Inflammatory macrophage treated with lipopolysaccharide for 4 hours (primary cell): ENCODE data around the gene ARRDC2.
A peak's percentile ranks its signal among the peaks of the same experiment; 100 is the strongest.
"Not testable (repeated sequence)": the region's sequence is repeated elsewhere in the genome, so short reads cannot be mapped to it uniquely, and the experiment has no call there.

Experiments
- DNase-seq: peaks from one replicate; pipeline ENCODE4 v3.0.0-alpha.2; 2020

ARRDC2 gene

DNA sequence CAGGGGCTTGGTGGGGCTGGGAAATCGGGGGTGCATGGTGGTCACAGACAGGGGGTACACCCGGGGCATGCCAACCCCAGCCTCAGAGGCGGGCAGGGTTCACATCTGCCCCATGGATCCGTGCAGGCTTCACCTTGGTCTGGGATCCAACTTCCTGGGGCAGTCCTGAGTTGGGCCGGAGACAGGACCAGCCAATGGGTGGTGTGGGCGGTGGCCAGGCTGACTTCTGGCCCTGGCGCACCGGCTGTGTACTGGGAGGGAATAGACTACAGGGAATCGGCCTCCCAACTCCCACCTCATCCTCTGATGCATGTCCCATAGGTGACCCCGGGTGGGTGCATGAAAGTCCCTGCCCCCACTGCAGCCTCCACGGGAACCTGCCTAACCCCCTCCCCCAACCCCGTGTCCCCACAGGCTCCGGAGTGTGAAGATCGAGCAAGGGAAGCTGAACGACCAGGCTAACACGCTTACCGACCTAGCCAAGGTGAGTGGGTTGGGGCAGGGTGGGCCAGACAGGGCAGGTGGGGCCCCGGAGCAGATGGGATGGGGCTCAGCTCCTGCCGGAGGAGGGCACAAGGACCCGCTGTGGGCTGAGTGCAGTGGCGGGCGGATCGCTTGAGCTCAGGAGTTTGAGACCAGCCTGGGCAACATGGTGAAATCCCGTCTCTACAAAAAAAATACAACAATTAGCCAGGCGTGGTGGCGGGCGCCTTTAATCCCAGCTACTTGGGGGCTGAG, 14.7 kb upstream of the ARRDC2 start:
- no peak for DNase-seq

GRCh38 chr19:17996826-17997316, 11.1 kb upstream of the ARRDC2 start:
- DNase-seq, result peak; percentile 74

DNA sequence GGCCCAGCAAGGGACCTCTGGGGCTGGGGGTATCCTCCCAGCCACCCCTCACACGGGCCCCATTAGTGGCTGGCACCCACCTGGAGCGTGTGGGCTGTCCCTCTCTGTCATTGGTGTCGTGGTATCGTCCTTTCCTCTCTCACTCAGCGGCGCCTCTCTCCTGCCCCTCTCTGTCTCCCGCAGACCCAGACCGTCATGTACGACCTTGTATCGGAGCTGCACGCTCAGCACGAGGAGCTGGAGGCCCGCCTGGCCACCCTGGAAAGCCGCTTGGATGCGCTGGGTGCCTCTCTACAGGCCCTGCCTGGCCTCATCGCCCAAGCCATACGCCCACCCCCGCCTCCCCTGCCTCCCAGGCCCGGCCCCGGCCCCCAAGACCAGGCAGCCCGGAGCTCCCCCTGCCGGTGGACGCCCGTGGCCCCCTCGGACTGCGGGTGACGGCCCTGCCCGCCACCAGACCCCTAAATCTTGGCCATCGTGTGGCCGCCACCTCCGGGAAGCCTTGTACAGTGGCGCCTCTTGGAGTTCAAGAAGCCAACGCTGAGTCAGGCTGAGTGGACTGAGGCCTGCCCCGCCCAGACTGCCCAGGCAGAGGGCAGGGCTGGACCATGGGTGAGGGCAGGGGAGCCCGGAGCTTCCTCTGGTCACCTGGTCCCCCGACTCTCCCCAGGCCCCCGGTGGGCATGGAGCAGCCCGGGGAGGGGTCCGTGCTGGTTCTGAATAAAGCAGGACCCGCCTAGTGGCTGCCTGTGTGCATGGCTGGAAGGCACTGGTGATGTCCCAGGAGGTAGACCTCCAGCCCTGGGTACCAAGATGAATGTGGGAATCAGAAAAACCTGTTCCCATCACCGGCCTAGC, 9.8 kb upstream of the ARRDC2 start:
- DNase-seq, result peak; percentile 41

- no peak for DNase-seq
Observed at GRCh38 chr19:17998827-17999150, 9.2 kb upstream of the ARRDC2 start.

- no peak for DNase-seq
Observed at GRCh38 chr19:17999684-18000479, 8.1 kb upstream of the ARRDC2 start.

- peak; percentile 86 for DNase-seq
Observed at GRCh38 chr19:18000480-18000914, 7.5 kb upstream of the ARRDC2 start.

DNA sequence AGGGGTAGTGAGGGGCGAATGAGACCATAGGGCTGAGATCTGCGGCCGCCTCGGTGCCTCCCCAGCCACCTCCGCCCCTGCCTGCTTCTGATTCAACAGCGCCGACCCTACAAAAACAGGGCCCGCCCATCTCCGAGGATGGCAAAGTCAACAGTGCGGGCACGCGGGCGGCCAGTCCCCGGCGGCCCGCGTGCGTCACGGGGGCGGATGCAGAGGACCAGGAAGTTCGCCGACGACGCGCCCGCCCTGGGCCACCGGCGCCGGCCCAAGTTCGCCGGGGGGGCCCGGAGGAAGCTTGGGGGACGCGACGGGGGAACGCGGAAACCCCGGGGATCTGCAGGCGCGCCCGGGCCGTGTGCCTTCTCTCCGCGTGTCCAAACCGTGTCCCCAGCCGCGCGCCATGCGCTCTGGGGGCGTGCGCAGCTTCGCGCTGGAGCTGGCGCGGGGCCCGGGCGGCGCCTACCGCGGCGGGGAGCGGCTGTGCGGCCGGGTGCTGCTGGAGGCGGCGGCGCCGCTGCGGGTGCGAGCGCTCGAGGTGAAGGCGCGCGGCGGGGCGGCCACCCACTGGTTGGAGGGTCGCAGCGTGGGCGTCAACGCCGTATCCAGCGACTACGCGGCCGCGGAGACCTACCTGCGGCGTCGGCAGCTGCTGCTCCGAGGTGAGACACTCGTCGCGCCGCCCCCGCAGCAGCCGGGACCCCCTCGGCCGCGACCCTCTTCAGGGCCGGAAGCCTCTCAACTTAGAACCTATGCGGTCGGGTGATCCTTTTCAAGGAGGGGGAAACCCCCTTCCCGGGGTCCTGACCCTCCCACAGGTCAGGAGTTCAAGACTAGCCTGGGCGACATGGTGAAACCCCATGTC, 6.8 kb upstream of the ARRDC2 start:
- DNase-seq, result peak; percentile 93

- peak; percentile 49 for DNase-seq
Observed at GRCh38 chr19:18001777-18002345, 6.1 kb upstream of the ARRDC2 start.

GRCh38 chr19:18002347-18002850, 5.6 kb upstream of the ARRDC2 start:
- peak; percentile 76 for DNase-seq

DNA sequence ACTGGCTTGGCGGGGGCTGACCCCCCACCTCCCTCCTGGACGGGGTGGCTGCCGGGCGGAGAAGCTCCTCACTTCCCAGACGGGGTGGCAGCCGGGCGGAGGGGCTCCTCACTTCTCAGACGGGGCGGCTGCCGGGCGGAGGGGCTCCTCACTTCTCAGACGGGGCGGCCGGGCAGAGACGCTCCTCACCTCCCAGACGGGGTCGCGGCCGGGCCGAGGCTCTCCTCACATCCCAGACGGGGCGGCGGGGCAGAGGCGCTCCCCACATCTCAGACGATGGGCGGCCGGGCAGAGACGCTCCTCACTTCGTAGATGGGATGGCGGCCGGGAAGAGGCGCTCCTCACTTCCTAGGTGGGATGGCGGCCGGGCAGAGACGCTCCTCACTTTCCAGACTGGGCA, 2.2 kb upstream of the ARRDC2 start:
- DNase-seq, result not testable (repeated sequence)

DNA sequence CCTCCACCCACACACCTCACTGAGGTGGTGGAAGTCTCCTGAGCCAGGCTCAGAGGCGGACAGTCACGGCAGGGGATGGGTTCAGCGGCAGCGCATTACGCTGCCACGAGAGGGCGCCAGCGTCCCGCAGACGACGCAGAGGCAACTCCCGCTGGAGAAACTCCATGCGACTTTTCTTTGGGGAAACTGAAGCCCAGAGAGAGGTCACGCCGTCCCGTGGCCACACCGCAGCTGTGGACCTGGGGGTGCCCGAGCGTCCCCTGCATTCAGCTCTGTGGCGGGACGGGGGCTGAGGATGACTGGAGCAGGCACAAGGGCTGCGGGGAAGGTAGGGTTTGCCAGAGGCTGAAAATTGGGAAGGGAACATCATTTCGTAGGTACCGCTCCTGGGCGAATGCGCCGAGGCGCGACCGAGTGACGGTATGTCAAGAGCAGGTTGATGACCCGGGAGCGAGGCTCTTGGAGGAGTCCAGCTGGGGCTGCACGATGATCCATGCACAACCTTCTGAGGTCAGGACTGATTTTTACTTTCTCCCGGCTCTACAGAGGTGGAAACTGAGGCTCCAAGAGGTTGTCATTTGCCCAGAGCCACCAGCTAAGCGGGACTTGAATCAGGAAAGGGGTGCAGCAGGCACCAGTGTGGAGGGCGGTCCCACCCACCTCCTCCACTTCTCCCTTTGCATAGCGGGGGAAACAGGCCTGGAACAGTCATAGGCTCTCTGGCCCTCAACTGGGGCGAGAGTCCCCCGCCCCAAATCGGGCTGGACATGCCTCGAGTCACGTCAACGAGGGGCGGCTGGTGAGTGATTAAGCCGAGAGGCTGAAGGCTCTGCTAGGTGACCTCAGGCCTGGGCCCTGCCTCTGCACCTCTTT, 690 bp upstream of the ARRDC2 start:
- DNase-seq, result peak; percentile 78

- no peak for DNase-seq
Observed at GRCh38 chr19:18008814-18009213, 844 bp downstream of the ARRDC2 start.

DNA sequence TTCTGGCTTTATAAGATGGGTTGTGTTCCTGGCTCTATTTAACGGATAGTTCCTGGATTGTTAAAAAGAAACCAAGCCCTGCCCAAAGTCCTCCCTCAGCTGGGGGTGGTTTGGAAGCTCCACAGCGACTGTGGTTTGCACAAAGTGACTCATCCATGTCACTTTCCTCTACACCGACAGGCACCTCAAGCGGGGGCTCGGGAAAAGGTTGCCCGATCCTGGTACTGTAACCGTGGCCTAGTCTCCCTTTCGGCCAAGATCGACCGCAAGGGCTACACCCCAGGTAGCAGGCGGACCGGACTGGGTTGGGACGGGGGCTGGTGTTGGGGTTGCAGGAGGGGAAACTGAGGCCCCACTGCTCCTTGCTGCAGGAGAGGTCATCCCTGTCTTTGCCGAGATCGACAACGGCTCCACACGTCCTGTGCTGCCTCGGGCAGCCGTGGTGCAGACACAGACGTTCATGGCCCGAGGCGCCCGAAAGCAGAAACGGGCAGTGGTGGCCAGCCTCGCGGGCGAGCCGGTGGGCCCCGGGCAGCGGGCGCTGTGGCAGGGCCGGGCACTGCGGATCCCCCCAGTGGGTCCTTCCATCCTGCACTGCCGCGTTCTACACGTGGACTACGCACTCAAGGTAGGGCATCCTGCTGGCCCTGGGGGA, 1.6 kb downstream of the ARRDC2 start:
- peak; percentile 70 for DNase-seq

- no peak for DNase-seq
Observed at GRCh38 chr19:18010149-18010548, 2.2 kb downstream of the ARRDC2 start.

- no peak for DNase-seq
Observed at GRCh38 chr19:18013210-18014111, 5.5 kb downstream of the ARRDC2 start.

- DNase-seq, result no peak
Observed at GRCh38 chr19:18014197-18014596, 6.2 kb downstream of the ARRDC2 start.

DNA sequence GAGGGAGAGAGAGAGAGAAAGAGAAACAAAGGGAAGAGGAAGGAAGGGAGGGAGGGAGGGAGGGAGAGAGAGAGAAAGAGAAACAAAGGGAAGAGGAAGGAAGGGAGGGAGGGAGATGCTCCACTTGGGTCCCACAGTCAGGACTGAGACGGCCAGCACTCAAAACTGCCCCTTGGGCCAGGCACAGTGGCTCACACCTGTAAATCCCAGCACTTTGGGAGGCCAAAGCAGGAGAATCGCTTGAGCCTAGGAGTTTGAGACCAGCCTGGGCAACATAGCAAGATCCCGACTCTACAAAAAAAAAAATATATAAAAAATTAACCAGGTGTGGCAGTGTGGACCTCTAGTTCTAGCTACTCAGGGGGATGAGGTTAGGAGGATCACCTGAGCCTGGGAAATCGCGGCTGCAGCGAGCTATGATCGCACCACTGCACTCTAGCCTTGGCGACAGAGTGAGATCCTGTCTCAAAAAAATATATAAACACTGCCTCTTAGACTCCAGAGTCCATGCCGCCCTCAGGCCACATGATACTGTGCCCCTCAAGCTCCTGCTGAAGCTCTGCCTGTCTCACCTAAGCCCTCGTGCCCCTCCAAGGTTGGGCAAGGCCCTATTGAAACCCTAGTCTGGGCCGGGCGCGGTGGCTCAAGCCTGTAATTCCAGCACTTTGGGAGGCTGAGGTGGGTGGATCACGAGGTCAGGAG, 8.4 kb downstream of the ARRDC2 start:
- DNase-seq, result no peak
